NCI-H2029 treated with DMSO at 0.1 percent for 48 hours (cell line): Measurements from ENCODE around the gene LRP10.
"Not testable (repeated sequence)": the region's sequence is repeated elsewhere in the genome, so short reads cannot be mapped to it uniquely, and the experiment has no call there.

Experiments
- DNase-seq: peaks from one replicate; lab custom pipeline; 2025; lab: John Stamatoyannopoulos, UW

Gene LRP10, protein sequence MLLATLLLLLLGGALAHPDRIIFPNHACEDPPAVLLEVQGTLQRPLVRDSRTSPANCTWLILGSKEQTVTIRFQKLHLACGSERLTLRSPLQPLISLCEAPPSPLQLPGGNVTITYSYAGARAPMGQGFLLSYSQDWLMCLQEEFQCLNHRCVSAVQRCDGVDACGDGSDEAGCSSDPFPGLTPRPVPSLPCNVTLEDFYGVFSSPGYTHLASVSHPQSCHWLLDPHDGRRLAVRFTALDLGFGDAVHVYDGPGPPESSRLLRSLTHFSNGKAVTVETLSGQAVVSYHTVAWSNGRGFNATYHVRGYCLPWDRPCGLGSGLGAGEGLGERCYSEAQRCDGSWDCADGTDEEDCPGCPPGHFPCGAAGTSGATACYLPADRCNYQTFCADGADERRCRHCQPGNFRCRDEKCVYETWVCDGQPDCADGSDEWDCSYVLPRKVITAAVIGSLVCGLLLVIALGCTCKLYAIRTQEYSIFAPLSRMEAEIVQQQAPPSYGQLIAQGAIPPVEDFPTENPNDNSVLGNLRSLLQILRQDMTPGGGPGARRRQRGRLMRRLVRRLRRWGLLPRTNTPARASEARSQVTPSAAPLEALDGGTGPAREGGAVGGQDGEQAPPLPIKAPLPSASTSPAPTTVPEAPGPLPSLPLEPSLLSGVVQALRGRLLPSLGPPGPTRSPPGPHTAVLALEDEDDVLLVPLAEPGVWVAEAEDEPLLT

GRCh38 chr14:22871224-22872032, at the start of gene LRP10:
TSS of gene LRP10 (plus strand) at chr14:22871740. CDS start at chr14:22872304, 564 bp downstream.
- DNase-seq, result peak; percentile 100

- no peak for DNase-seq
Measured at GRCh38 chr14:22822016-22822570, 49.4 kb upstream of the LRP10 start.

- DNase-seq, result no peak
Measured at GRCh38 chr14:22822571-22823098, 48.9 kb upstream of the LRP10 start.

- peak; percentile 58 for DNase-seq
Measured at GRCh38 chr14:22824711-22825359, 46.7 kb upstream of the LRP10 start.

- DNase-seq, result not testable (repeated sequence)
Measured at GRCh38 chr14:22829076-22829660, 42.4 kb upstream of the LRP10 start.

DNA sequence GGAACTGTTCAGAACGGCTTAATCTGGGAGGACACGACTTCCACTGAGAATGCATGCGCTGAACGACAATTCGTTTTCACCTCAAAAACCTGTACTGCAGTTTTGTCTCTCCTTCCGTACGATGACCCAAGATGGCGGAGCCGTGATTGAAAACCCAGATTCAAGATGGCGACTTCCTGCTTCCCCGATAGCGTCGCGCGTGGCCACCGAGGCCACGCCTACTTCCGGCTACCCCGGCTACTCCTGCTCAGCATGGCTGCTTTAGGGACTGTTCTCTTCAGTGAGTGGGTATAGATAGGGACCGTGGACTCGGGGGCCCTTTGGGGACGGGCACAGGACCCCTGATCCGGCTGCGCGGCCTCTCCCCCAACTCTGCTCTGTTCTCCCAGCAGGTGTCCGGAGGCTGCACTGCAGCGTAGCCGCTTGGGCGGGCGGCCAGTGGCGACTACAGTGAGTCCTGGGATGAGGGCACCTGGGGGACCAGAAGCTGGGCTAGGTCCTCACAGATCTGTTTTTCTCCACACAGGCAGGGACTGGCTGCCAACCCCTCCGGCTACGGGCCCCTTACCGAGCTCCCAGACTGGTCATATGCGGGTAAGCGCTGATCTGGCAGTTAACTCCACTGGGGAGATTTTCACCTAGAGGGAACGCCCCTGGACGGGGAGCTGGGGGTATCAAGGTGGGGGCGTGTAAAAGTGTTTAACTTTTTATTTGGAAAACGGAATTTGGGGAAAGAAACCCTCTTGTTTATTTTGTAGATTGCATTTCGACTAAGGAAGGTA, 41.7 kb upstream of the LRP10 start, which contains the start of gene MRPL52:
Gene MRPL52, plus strand, starts transcription at position 227 of the 782 bp plus-strand sequence. Its CDS starts 26 bp downstream, at position 253.
- peak; percentile 100 for DNase-seq

DNA sequence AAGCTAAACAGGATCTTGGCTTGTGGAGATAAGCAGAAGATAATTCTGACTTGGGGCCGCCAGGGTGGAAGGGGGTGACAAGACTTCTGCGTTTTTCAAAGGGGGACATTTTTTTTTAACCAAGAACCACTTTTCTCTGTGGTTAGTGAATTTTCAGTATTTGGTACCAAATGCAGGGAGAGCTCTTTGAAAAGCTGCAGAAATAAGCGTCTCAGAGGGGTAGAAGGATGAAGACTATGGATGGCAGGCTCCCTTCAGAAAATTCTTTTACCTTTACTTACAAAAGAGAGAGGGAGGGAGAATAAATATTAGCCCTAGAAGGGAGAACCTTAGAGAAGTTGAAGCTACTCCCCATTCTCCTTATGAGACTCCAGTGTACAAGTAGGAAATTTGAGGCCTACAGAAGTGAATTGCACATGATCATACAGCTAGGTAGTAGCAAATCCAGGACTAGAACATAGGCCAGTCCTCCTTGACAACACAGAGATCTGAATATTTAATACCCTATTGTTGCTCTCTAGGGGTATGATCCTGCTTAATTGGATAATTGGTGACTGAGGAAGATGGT, 41.0 kb upstream of the LRP10 start:
- no peak for DNase-seq

DNA sequence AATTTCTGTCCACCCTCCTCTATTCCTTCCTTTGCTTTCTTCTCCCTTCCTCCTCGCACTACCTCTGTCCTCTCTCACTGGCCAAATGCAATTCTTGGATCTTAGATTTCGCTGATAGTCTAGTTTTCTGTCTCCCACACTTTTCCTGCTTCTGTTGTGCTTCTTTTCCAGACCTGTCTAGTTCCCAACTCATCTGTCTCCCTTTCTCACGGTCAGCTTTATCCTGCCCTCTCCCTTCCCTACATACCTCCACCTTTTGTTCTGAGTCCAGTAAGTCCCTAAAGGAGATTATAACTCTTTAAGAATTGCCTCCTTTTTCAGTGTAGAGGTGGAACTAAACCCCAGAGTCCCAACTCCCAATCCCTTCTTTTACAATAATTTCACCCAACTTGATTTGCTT, 36.0 kb upstream of the LRP10 start:
- DNase-seq, result no peak

GRCh38 chr14:22836301-22837113, 35.0 kb upstream of the LRP10 start, which contains the start of gene MMP14:
TSS of gene MMP14 (plus strand) at chr14:22836585. CDS start at chr14:22836818, 233 bp downstream.
- no peak for DNase-seq

DNA sequence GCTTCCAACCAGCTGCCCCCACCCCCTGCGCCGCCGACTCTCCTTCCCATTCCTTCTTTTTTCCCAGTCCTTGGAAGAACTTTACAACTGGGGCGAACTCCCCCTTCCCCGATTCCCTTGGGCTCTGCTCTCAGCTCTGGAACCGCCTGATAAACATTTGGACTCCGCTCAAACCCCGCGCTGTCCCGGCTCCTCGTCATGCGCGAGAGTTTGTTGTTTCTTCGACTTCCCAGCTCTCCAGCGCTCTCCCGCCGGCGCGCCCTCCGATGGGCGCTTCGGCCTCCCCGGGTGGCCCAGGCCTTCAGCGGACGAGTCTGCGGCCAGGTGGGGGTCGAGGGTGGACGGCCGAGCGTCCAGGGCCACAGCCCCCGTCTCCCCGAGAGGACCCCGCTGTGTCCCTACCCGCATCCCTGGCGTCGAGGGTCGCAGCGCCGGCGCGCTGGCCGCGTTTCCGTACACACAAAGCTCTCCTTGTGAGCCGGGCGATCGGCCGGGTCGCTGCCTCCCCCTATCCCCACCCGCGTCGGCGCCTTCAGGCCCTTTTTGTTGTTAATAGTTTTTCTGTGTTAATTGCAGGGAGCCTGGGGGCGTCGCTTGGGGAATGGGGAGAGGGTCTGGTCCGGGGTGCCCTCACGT, 34.3 kb upstream of the LRP10 start:
- DNase-seq, result peak; percentile 88

- DNase-seq, result no peak
Measured at GRCh38 chr14:22837750-22838538, 33.6 kb upstream of the LRP10 start.

GRCh38 chr14:22838631-22839041, 32.9 kb upstream of the LRP10 start:
- DNase-seq, result no peak

DNA sequence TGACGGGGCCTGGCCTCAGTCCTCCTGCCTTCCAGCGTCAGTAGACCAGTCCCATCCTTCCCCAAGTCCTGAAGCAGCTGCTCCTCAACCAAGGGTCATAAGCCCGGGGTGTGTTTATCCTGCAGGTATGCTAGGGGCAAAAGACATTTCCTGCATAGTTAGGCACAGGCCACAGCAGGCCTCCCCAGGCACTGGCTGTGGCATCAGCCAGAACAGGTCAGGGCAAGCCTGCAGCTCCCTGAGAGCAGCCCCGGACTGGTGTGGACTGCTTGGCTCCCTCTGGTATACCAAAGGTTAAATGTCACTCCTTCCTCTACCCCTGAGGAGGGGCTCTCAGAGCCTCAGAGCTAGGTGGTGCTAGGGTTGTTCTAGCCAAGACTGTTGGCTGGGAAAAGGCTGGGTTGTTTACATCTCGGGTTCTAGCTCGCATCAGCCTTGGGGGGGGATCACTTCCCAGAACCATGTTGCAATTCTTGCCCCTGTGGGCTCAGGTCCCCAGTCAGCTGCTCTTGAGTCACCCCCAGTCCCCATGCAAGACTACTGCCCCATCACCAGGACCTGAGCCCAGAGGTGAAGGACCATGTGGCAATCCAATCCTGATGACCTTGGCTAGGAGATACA, 32.3 kb upstream of the LRP10 start:
- no peak for DNase-seq

GRCh38 chr14:22841311-22841710, 30.2 kb upstream of the LRP10 start:
- no peak for DNase-seq

DNA sequence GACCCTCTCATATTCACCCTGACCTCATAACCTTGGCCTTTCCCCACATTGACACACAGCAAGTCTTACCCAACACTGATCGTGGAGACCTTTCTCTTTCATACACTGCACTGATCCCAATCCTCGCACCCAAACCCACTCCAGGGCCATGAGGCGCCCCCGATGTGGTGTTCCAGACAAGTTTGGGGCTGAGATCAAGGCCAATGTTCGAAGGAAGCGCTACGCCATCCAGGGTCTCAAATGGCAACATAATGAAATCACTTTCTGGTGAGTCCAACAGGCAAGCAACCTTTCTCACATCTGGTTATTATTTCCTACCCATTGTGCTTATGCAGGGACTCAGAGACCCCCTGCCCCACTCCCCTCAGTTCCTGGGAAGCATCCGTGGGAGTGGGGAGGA, 29.8 kb upstream of the LRP10 start:
- no peak for DNase-seq

DNA sequence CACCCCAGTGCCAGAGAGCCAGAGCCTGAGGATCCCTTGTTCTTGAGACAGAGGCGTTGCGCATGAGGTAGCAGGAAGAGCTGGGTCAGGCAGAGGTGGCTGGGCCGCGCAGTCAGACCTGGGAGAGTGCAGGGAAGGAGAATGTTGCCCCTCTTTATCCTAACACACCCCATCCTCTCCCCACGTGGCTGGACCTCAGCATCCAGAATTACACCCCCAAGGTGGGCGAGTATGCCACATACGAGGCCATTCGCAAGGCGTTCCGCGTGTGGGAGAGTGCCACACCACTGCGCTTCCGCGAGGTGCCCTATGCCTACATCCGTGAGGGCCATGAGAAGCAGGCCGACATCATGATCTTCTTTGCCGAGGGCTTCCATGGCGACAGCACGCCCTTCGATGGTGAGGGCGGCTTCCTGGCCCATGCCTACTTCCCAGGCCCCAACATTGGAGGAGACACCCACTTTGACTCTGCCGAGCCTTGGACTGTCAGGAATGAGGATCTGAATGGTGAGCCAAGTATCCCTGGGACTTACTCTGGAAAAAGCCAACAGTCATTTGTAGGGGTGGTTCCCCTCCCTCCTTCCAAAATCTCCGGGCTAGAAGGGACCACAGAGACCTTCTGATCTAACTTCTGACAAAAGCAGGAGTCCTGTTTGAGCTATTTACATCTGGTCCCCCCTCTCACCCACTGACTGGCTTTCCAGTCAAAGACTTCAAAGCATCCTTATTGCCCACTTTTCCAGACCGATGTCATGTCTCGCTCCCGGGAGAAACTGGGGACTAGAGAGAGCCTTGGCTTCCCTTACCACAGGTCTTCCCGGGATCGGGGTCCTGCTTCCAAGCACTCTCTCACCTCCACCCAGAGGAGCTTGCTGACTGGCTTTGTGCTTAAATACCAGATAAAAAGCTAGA, 29.1 kb upstream of the LRP10 start:
- DNase-seq, result no peak
